Fibroblast of lung (primary cell): ENCODE data around the gene ANLN. TPM values are rescaled to one million over a fixed set of nuclear protein-coding genes. Genes with fewer than 3 reads are reported as not detected.

Experiments
- DNase-seq, 2 donors: peaks; one replicate each; pipeline versions ENCODE4 v3.0.0 to v3.0.0-alpha.2; 2010; ENCODE audit warnings: low read depth in 2 of 2
- H2AFZ ChIP-seq: 2 replicates; pipeline ENCODE4 v1.5.1; 2012; ENCODE audit warnings: low read length, control low read depth, inconsistent platforms
- H3K27ac ChIP-seq: 2 replicates; pipeline ENCODE4 v1.5.1; 2011; ENCODE audit warnings: low read length, control low read depth; ENCODE audit not compliant: insufficient read depth
- H3K27me3 ChIP-seq: 2 replicates; pipeline ENCODE4 v1.5.1; 2011; ENCODE audit warnings: mild to moderate bottlenecking, low read length; ENCODE audit not compliant: control insufficient read depth, insufficient read depth
- H3K36me3 ChIP-seq: 2 replicates; pipeline ENCODE4 v1.5.1; 2011; ENCODE audit warnings: low read length; ENCODE audit not compliant: control insufficient read depth, insufficient read depth
- H3K4me1 ChIP-seq: 2 replicates; pipeline ENCODE4 v1.5.1; 2011; ENCODE audit warnings: low read length; ENCODE audit not compliant: control insufficient read depth, insufficient read depth; ENCODE audit errors: extremely low read depth
- H3K4me2 ChIP-seq: 2 replicates; pipeline ENCODE4 v1.5.1; 2011; ENCODE audit warnings: low read length, control low read depth; ENCODE audit not compliant: insufficient read depth; ENCODE audit errors: extremely low read depth
- H3K4me3 ChIP-seq, 4 experiments: fragments of 200-600 bp in 1 of 4; sonication (generic) in 1 of 4; replicated peaks in 1 of 4; 2 replicates each; pipeline ENCODE4 v1.5.1; 2011 to 2016; ENCODE audit warnings: low read length in 4 of 4, low read depth in 3 of 4, mild to moderate bottlenecking in 3 of 4, control low read depth in 2 of 4, inconsistent platforms in 1 of 4, mixed read lengths in 1 of 4; ENCODE audit not compliant: insufficient read depth in 1 of 4; ENCODE audit errors: control extremely low read depth in 1 of 4
- H3K79me2 ChIP-seq: 2 replicates; pipeline ENCODE4 v1.5.1; 2012; ENCODE audit warnings: mild to moderate bottlenecking, low read length, inconsistent platforms; ENCODE audit not compliant: control insufficient read depth, insufficient read depth
- H3K9ac ChIP-seq: 2 replicates; pipeline ENCODE4 v1.5.1; 2011; ENCODE audit warnings: mild to moderate bottlenecking, low read length, control low read depth; ENCODE audit not compliant: insufficient read depth
- H3K9me3 ChIP-seq: 2 replicates; pipeline ENCODE4 v1.5.1; 2012; ENCODE audit warnings: low read depth, low read length; ENCODE audit not compliant: control insufficient read depth, insufficient read depth
- H4K20me1 ChIP-seq: 2 replicates; pipeline ENCODE4 v1.5.1; 2011; ENCODE audit warnings: low read length; ENCODE audit not compliant: control insufficient read depth, insufficient read depth; ENCODE audit errors: extremely low read depth
- EZH2 ChIP-seq: IDR thresholded peaks from 2 replicates; pipeline ENCODE4 v1.5.1; 2012; ENCODE audit warnings: low read length, control low read depth, mild to moderate bottlenecking; ENCODE audit errors: missing control alignments
- polyA plus RNA-seq, 2 donors: library from polyadenylated mRNA; depleted of rRNA in 1 of 2; stranded (reverse) in 1 of 2; unstranded in 1 of 2; fragments of >200 nt; gene quantifications; 2 replicates each; pipeline ENCODE4 v1.2.1, GENCODE V29; 2011 to 2012; ENCODE audit warnings: missing spikeins in 1 of 2
- total RNA-seq: library from RNA; depleted of rRNA; stranded (reverse); fragments of >200 nt; gene quantifications from 2 replicates; pipeline ENCODE4 v1.2.1, GENCODE V29; 2014
- TF ChIP-seq, protein P1 (sequence below), 2 donors: IDR thresholded peaks in 1 of 2; conservative IDR thresholded peaks in 1 of 2; 1 replicate in 1 of 2; 2 replicates in 1 of 2; pipeline ENCODE4 v1.5.1; 2011 to 2012; ENCODE audit warnings: low read length in 2 of 2, control low read depth in 1 of 2, inconsistent platforms in 1 of 2, low read depth in 1 of 2, mild to moderate bottlenecking in 1 of 2

ANLN gene
- total and polyA plus RNA-seq, 2 donors (not counting 1 experiment from before 2014, with no cell fraction given): 21.5 to 25.3 TPM

DNA sequence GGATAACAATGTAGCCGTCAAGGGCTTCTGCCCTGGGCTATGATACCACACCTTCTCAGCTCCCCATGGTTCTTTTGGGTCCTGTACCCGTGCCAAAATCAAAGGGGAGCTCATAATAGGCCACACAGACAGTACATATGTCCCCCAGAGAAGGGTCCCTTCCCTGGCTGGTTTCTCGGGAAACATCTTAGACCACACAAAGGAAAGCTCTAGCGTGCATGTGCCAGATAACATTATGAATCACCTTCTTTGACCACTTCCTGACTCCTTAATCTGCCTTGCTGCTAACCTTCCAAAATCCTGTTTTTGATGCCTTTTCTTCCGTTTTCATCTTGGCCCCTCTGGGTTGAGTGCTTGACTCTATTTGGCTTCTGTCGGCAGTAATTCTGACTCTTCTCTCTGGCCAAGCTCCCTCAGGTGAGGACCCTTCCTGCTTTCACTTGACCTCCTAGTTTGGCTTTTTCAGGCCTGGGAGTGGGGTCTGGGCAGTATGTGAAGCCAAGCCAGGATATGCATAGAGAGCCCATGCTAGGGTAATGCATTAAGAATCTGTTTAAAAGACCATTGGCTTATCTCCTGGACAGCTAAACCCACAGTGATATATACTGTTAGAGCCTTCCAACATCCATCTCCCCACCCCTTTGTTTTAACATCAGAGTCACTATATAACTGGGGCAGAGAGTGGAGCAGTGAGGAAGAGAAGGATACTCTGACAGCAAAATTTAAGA, 84.8 kb downstream of the ANLN start:
- H3K4me2 ChIP-seq: no peak overlapping the region
- no peaks in the 10 kb centered on the region for H4K20me1 ChIP-seq
- H3K9me3 ChIP-seq: no peaks in the 10 kb centered on the region
- H3K36me3 ChIP-seq: no peaks in the 10 kb centered on the region
- no peak overlapping the region for H3K9ac ChIP-seq
- H3K27me3 ChIP-seq: no peaks in the 10 kb centered on the region
- no peak overlapping the region for H2AFZ ChIP-seq
- TF ChIP-seq, protein P1, sequence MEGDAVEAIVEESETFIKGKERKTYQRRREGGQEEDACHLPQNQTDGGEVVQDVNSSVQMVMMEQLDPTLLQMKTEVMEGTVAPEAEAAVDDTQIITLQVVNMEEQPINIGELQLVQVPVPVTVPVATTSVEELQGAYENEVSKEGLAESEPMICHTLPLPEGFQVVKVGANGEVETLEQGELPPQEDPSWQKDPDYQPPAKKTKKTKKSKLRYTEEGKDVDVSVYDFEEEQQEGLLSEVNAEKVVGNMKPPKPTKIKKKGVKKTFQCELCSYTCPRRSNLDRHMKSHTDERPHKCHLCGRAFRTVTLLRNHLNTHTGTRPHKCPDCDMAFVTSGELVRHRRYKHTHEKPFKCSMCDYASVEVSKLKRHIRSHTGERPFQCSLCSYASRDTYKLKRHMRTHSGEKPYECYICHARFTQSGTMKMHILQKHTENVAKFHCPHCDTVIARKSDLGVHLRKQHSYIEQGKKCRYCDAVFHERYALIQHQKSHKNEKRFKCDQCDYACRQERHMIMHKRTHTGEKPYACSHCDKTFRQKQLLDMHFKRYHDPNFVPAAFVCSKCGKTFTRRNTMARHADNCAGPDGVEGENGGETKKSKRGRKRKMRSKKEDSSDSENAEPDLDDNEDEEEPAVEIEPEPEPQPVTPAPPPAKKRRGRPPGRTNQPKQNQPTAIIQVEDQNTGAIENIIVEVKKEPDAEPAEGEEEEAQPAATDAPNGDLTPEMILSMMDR (conservative IDR thresholded peaks at IDR 0.05 in 1 of 2, IDR thresholded peaks at IDR 0.05 in 1 of 2; ENCODE audit: low read depth in 1 of 2, low read length in 2 of 2): no peak
- TF ChIP-seq EZH2: no peak
- DNase-seq: peak in 1 of 2 donors; percentile 77
- H3K27ac ChIP-seq: no peak overlapping the region
- no peaks in the 10 kb centered on the region for H3K4me1 ChIP-seq
- H3K79me2 ChIP-seq: no peaks in the 10 kb centered on the region
- no peak overlapping the region for H3K4me3 ChIP-seq

- no peaks in the 10 kb centered on the region for H3K9me3 ChIP-seq
- no peak overlapping the region for H3K9ac ChIP-seq
- H3K4me2 ChIP-seq: no peak overlapping the region
- no peak overlapping the region for H3K27ac ChIP-seq
- H3K4me3 ChIP-seq: no peak overlapping the region
- no peaks in the 10 kb centered on the region for H4K20me1 ChIP-seq
- DNase-seq: no peak
- no peaks in the 10 kb centered on the region for H3K4me1 ChIP-seq
- H3K79me2 ChIP-seq: no peaks in the 10 kb centered on the region
- TF ChIP-seq EZH2: no peak
- TF ChIP-seq, protein P1 (conservative IDR thresholded peaks at IDR 0.05 in 1 of 2, IDR thresholded peaks at IDR 0.05 in 1 of 2; ENCODE audit: low read depth in 1 of 2, low read length in 2 of 2): no peak
- H2AFZ ChIP-seq: no peak overlapping the region
- H3K36me3 ChIP-seq: no peaks in the 10 kb centered on the region
- H3K27me3 ChIP-seq: no peaks in the 10 kb centered on the region
Observed at GRCh38 chr7:36475011-36475342, 85.3 kb downstream of the ANLN start.

- H2AFZ ChIP-seq: no peak overlapping the region
- no peak for TF ChIP-seq EZH2
- TF ChIP-seq, protein P1 (conservative IDR thresholded peaks at IDR 0.05 in 1 of 2, IDR thresholded peaks at IDR 0.05 in 1 of 2; ENCODE audit: low read depth in 1 of 2, low read length in 2 of 2): no peak
- no peak for DNase-seq
Observed at GRCh38 chr7:36475381-36475780, 85.7 kb downstream of the ANLN start.

More at GRCh38 chr7:36475381-36475780, 85.7 kb downstream of the ANLN start:
- H3K9ac ChIP-seq: no peak overlapping the region
- no peak overlapping the region for H3K4me2 ChIP-seq
- H3K27me3 ChIP-seq: no peaks in the 10 kb centered on the region
- H3K4me1 ChIP-seq: no peaks in the 10 kb centered on the region
- no peaks in the 10 kb centered on the region for H3K36me3 ChIP-seq
- H3K9me3 ChIP-seq: no peaks in the 10 kb centered on the region
- H3K4me3 ChIP-seq: no peak overlapping the region
- H4K20me1 ChIP-seq: no peaks in the 10 kb centered on the region
- no peaks in the 10 kb centered on the region for H3K79me2 ChIP-seq
- no peak overlapping the region for H3K27ac ChIP-seq
